SK-N-SH (cell line): ENCODE data around the gene GPC2. TPM values are rescaled to one million over a fixed set of nuclear protein-coding genes. Genes with fewer than 3 reads are reported as not detected.

Experiments
- CTCF ChIA-PET: fragments of 300-600, 350-600 bp; formaldehyde crosslinking; extraction: SDS; loops from one replicate; lab custom pipeline; 2021; lab: Yijun Ruan, JAX
- POLR2A ChIA-PET: fragments of 350-600 bp; sonication (Branson Sonifier 250); formaldehyde crosslinking; extraction: SDS; loops from one replicate; lab custom pipeline; 2020; ENCODE audit warnings: antibody characterized with exemption, inconsistent platforms; lab: Yijun Ruan, JAX
- DNase-seq: peaks from one replicate; pipeline ENCODE4 v3.0.0; 2012
- H2AFZ ChIP-seq: fragments of 200-600 bp; sonication (generic); 2 replicates; pipeline ENCODE4 v1.8.1; 2016; ENCODE audit warnings: antibody characterized with exemption, mild to moderate bottlenecking, low read depth
- H3F3A ChIP-seq: fragments of 200-600 bp; sonication (generic); replicated peaks from 2 replicates; pipeline ENCODE3; 2016; ENCODE audit warnings: antibody characterized with exemption, mild to moderate bottlenecking; ENCODE audit not compliant: insufficient read depth
- H3K27ac ChIP-seq, 2 experiments: fragments of 200-500 bp in 1 of 2; fragments of 200-600 bp in 1 of 2; sonication (Bioruptor generic) in 1 of 2; sonication (generic), shearing (Covaris generic) in 1 of 2; 2 replicates each; pipeline versions ENCODE4 v1.5.1 to v1.6.1; 2014 to 2016; ENCODE audit warnings: low read depth in 2 of 2, inconsistent platforms in 1 of 2, low read length in 1 of 2, mild to moderate bottlenecking in 1 of 2, mixed read lengths in 1 of 2
- H3K27me3 ChIP-seq: fragments of 200-600 bp; sonication (generic), shearing (Covaris generic); 2 replicates; pipeline ENCODE4 v1.6.1; 2016; ENCODE audit warnings: mixed run types; ENCODE audit not compliant: insufficient read depth
- H3K36me3 ChIP-seq, 2 experiments: fragments of 200-500 bp in 1 of 2; fragments of 200-600 bp in 1 of 2; sonication (Bioruptor generic) in 1 of 2; sonication (generic) in 1 of 2; replicated peaks in 1 of 2; 2 replicates each; pipeline versions ENCODE3 to v1.5.1; 2014 to 2016; ENCODE audit warnings: low read length in 1 of 2, mild to moderate bottlenecking in 1 of 2; ENCODE audit not compliant: insufficient read depth in 2 of 2, control insufficient read depth in 1 of 2
- H3K4me1 ChIP-seq, 2 experiments: fragments of 200-500 bp in 1 of 2; fragments of 200-600 bp in 1 of 2; sonication (Bioruptor generic) in 1 of 2; sonication (generic), shearing (Covaris generic) in 1 of 2; 2 replicates each; pipeline versions ENCODE4 v1.5.1 to v1.6.1; 2014 to 2016; ENCODE audit warnings: low read depth in 1 of 2, low read length in 1 of 2, mixed run types in 1 of 2; ENCODE audit not compliant: insufficient read depth in 2 of 2, control insufficient read depth in 1 of 2
- H3K4me2 ChIP-seq: fragments of 200-600 bp; sonication (generic), shearing (Covaris generic); 2 replicates; pipeline ENCODE4 v1.6.1; 2017; ENCODE audit warnings: mixed run types
- H3K4me3 ChIP-seq, 2 experiments: fragments of 200-500 bp in 1 of 2; fragments of 200-600 bp in 1 of 2; sonication (Bioruptor generic) in 1 of 2; sonication (generic), shearing (Covaris generic) in 1 of 2; 2 replicates each; pipeline versions ENCODE4 v1.5.1 to v1.8.1; 2014 to 2016; ENCODE audit warnings: low read depth in 2 of 2, inconsistent platforms in 1 of 2, low read length in 1 of 2, mild to moderate bottlenecking in 1 of 2, mixed read lengths in 1 of 2, moderate library complexity in 1 of 2
- H3K79me2 ChIP-seq: fragments of 200-600 bp; sonication (generic); 2 replicates; pipeline ENCODE4 v1.8.1; 2017; ENCODE audit warnings: mild to moderate bottlenecking; ENCODE audit not compliant: insufficient read depth
- H3K9ac ChIP-seq: fragments of 200-600 bp; sonication (generic); 2 replicates; pipeline ENCODE4 v1.6.1; 2017; ENCODE audit warnings: mixed run types
- H3K9me2 ChIP-seq: fragments of 200-600 bp; sonication (generic); 2 replicates; pipeline ENCODE4 v1.6.1; 2017; ENCODE audit warnings: mixed run types
- H3K9me3 ChIP-seq: fragments of 200-600 bp; sonication (generic); 2 replicates; pipeline ENCODE4 v1.6.1; 2017; ENCODE audit warnings: mixed run types, mild to moderate bottlenecking, moderate library complexity
- H4K20me1 ChIP-seq: fragments of 200-600 bp; sonication (generic); 2 replicates; pipeline ENCODE4 v1.6.1; 2017; ENCODE audit warnings: mild to moderate bottlenecking, mixed run types; ENCODE audit not compliant: insufficient read depth
- CHD2 ChIP-seq: fragments of 150-350 bp; IDR thresholded peaks from 2 replicates; pipeline ENCODE4 v1.6.1; 2018; ENCODE audit warnings: low read length; ENCODE audit not compliant: partially characterized antibody
- GABPA ChIP-seq: IDR thresholded peaks from 2 replicates; pipeline ENCODE4 v1.4.0; 2012; ENCODE audit warnings: low read depth, mild to moderate bottlenecking
- PBX3 ChIP-seq: IDR thresholded peaks from 2 replicates; pipeline ENCODE4; 2012
- RCOR1 ChIP-seq: fragments of 150-350 bp; IDR thresholded peaks from 2 replicates; pipeline ENCODE4 v1.6.1; 2017; ENCODE audit warnings: antibody characterized with exemption, low read length
- SMC3 ChIP-seq: IDR thresholded peaks from 2 replicates; pipeline ENCODE4 v1.6.1; 2012; ENCODE audit warnings: low read depth, low read length, improper control_type of control experiment
- TAF1 ChIP-seq: IDR thresholded peaks from 2 replicates; pipeline ENCODE4 v1.6.1; 2012; ENCODE audit warnings: low read depth, mild to moderate bottlenecking, low read length, moderate library complexity, borderline replicate concordance
- TCF12 ChIP-seq: IDR thresholded peaks from 2 replicates; pipeline ENCODE4 v1.4.0; 2012
- TEAD4 ChIP-seq: IDR thresholded peaks from 2 replicates; pipeline ENCODE4 v1.4.0; 2012; ENCODE audit warnings: mild to moderate bottlenecking, borderline replicate concordance; ENCODE audit not compliant: insufficient read depth
- YY1 ChIP-seq: IDR thresholded peaks from 2 replicates; pipeline ENCODE4 v1.4.0; 2012; ENCODE audit warnings: low read depth, mild to moderate bottlenecking
- WGBS: methylation state at CpG from one replicate; pipeline ENCODE4 v1.1.6; 2017; ENCODE audit warnings: low lambda C conversion rate; 5-methylcytosine and 5-hydroxymethylcytosine counted together
- polyA plus RNA-seq, 3 experiments: library from polyadenylated mRNA; depleted of rRNA; stranded (reverse); fragments of >200 nt; gene quantifications; 2 replicates each; pipeline ENCODE4 v1.2.3, GENCODE V29; 2012
- TF ChIP-seq, protein P1 (sequence below): fragments of 150-350 bp; IDR thresholded peaks from 2 replicates; pipeline ENCODE4 v1.6.1; 2016; ENCODE audit warnings: mild to moderate bottlenecking, low read depth, low read length
- TF ChIP-seq, protein P2 (sequence below): fragments of 200-600 bp; sonication (generic); IDR thresholded peaks from 2 replicates; pipeline ENCODE4 v1.6.1; 2017; ENCODE audit warnings: antibody characterized with exemption, mild to moderate bottlenecking, moderate library complexity
- TF ChIP-seq, protein P3 (sequence below): IDR thresholded peaks from 2 replicates; pipeline ENCODE4 v1.4.0; 2012; ENCODE audit warnings: low read depth, borderline replicate concordance
- TF ChIP-seq, protein P4 (sequence below): IDR thresholded peaks from 2 replicates; pipeline ENCODE4 v1.6.1; 2012; ENCODE audit warnings: mild to moderate bottlenecking, low read depth, low read length, moderate library complexity

Gene GPC2
- polyA plus RNA-seq, 1 of the 3 experiments (the other 2 are of a cell fraction): 12.9 TPM

DNA sequence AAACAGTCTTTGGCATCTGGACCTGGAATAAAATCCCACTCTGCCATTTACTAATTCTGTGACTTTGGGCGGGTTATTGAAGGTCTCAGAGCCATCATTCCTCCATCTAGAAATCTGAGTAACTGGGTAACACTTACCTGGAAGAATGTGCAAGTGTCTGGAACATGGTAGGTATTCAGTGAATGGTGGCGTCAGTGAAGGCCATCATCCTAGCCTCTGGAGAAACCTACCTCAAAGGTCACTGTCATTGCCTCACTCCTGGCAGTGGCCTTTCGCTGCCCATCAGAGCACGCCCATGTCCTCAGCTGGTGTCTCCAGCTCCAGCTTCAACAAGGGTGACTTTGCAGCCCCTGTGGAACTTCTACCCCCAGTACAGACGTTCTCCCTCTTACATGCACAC, 13.3 kb downstream of the GPC2 start:
- Histone ChIP-seq H3K36me3 (no peaks in the 10 kb centered on the region), H3K9ac (no peak overlapping the region), H3K9me3 (no peaks in the 10 kb centered on the region), H3F3A (peaks cover 3% of the 10 kb centered on the region), H4K20me1 (no peaks in the 10 kb centered on the region), H3K4me2 (no peak overlapping the region), H3K27ac (no peak overlapping the region), H3K4me1 (peaks cover 0 to 18% of the 10 kb centered on the region in 2 experiments; a peak in 1 of 4 replicates), H3K27me3 (no peaks in the 10 kb centered on the region), H3K4me3 (no peak overlapping the region), H3K9me2 (no peaks in the 10 kb centered on the region), H3K79me2 (0 out of 2 replicates have a peak, but pooled peaks cover 3% of the 10 kb centered on the region), H2AFZ (no peak overlapping the region)
- 84% methylated on average over 5 of the region's 5 CpGs for WGBS
- TF ChIP-seq, protein P1, sequence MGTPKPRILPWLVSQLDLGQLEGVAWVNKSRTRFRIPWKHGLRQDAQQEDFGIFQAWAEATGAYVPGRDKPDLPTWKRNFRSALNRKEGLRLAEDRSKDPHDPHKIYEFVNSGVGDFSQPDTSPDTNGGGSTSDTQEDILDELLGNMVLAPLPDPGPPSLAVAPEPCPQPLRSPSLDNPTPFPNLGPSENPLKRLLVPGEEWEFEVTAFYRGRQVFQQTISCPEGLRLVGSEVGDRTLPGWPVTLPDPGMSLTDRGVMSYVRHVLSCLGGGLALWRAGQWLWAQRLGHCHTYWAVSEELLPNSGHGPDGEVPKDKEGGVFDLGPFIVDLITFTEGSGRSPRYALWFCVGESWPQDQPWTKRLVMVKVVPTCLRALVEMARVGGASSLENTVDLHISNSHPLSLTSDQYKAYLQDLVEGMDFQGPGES: no peak
- TF ChIP-seq RCOR1 (no peak), PBX3 (no peak), TCF12 (no peak), GABPA (no peak), YY1 (no peak), TEAD4 (no peak), TAF1 (no peak), SMC3 (no peak), CHD2 (no peak)
- TF ChIP-seq, protein P2, sequence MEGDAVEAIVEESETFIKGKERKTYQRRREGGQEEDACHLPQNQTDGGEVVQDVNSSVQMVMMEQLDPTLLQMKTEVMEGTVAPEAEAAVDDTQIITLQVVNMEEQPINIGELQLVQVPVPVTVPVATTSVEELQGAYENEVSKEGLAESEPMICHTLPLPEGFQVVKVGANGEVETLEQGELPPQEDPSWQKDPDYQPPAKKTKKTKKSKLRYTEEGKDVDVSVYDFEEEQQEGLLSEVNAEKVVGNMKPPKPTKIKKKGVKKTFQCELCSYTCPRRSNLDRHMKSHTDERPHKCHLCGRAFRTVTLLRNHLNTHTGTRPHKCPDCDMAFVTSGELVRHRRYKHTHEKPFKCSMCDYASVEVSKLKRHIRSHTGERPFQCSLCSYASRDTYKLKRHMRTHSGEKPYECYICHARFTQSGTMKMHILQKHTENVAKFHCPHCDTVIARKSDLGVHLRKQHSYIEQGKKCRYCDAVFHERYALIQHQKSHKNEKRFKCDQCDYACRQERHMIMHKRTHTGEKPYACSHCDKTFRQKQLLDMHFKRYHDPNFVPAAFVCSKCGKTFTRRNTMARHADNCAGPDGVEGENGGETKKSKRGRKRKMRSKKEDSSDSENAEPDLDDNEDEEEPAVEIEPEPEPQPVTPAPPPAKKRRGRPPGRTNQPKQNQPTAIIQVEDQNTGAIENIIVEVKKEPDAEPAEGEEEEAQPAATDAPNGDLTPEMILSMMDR: no peak
- TF ChIP-seq, protein P3, sequence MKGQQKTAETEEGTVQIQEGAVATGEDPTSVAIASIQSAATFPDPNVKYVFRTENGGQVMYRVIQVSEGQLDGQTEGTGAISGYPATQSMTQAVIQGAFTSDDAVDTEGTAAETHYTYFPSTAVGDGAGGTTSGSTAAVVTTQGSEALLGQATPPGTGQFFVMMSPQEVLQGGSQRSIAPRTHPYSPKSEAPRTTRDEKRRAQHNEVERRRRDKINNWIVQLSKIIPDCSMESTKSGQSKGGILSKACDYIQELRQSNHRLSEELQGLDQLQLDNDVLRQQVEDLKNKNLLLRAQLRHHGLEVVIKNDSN: no peak
- TF ChIP-seq, protein P4, sequence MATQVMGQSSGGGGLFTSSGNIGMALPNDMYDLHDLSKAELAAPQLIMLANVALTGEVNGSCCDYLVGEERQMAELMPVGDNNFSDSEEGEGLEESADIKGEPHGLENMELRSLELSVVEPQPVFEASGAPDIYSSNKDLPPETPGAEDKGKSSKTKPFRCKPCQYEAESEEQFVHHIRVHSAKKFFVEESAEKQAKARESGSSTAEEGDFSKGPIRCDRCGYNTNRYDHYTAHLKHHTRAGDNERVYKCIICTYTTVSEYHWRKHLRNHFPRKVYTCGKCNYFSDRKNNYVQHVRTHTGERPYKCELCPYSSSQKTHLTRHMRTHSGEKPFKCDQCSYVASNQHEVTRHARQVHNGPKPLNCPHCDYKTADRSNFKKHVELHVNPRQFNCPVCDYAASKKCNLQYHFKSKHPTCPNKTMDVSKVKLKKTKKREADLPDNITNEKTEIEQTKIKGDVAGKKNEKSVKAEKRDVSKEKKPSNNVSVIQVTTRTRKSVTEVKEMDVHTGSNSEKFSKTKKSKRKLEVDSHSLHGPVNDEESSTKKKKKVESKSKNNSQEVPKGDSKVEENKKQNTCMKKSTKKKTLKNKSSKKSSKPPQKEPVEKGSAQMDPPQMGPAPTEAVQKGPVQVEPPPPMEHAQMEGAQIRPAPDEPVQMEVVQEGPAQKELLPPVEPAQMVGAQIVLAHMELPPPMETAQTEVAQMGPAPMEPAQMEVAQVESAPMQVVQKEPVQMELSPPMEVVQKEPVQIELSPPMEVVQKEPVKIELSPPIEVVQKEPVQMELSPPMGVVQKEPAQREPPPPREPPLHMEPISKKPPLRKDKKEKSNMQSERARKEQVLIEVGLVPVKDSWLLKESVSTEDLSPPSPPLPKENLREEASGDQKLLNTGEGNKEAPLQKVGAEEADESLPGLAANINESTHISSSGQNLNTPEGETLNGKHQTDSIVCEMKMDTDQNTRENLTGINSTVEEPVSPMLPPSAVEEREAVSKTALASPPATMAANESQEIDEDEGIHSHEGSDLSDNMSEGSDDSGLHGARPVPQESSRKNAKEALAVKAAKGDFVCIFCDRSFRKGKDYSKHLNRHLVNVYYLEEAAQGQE: no peak
- no peak for DNase-seq
- ChIA-PET CTCF (interaction anchor here (1.3 to 1.5 kb wide), 2 partner anchors 15 to 31 kb away, joined by 5 read pairs; partner anchors contain the start of gene LAMTOR4), POLR2A (no interaction called here)
